GM18873 (cell line): ENCODE measurements around the gene PROP1.
"Not testable (repeated sequence)": the region's sequence is repeated elsewhere in the genome, so short reads cannot be mapped to it uniquely, and the experiment has no call there.

ENCODE experiments used
- ATAC-seq: cut with Tn5 transposase; IDR thresholded peaks from one replicate; pipeline ENCODE4 v1.9.1; 2021; ENCODE audit warnings: mild to moderate bottlenecking, moderate library complexity, moderate number of reproducible peaks; ENCODE audit not compliant: unreplicated experiment, low FRiP score

The PROP1 gene

GRCh38 chr5:177983763-177984583 lies 12.1 kb downstream of the PROP1 start:
- ATAC-seq: no peak

- ATAC-seq: no peak
Measured at GRCh38 chr5:177982956-177983355, 13.1 kb downstream of the PROP1 start.

- no peak for ATAC-seq
Measured at GRCh38 chr5:177982072-177982727, 13.8 kb downstream of the PROP1 start.

- ATAC-seq: no peak
Measured at GRCh38 chr5:177981296-177982071, 14.6 kb downstream of the PROP1 start.

- ATAC-seq: no peak
Measured at GRCh38 chr5:177980743-177981151, 15.3 kb downstream of the PROP1 start.

- ATAC-seq: not testable (repeated sequence)
Measured at GRCh38 chr5:177977600-177977999, 18.4 kb downstream of the PROP1 start.

GRCh38 chr5:177973066-177973635 lies 22.9 kb downstream of the PROP1 start:
- no peak for ATAC-seq

- no peak for ATAC-seq
Measured at GRCh38 chr5:177972613-177973012, 23.4 kb downstream of the PROP1 start.

GRCh38 chr5:177972014-177972413 lies 24.0 kb downstream of the PROP1 start:
- ATAC-seq: not testable (repeated sequence)

- ATAC-seq: no peak
Measured at GRCh38 chr5:177968661-177969211, 27.3 kb downstream of the PROP1 start.

- no peak for ATAC-seq
Measured at GRCh38 chr5:177967221-177967887, 28.7 kb downstream of the PROP1 start.

GRCh38 chr5:177966839-177967166 lies 29.2 kb downstream of the PROP1 start:
- no peak for ATAC-seq

GRCh38 chr5:177966009-177966838 lies 29.8 kb downstream of the PROP1 start:
- ATAC-seq: no peak

- ATAC-seq: no peak
Measured at GRCh38 chr5:177964471-177964870, 31.6 kb downstream of the PROP1 start.

GRCh38 chr5:177963966-177964365 lies 32.1 kb downstream of the PROP1 start:
- ATAC-seq: no peak

- ATAC-seq: no peak
Measured at GRCh38 chr5:177959315-177959714, 36.7 kb downstream of the PROP1 start.

GRCh38 chr5:177958696-177959095 lies 37.3 kb downstream of the PROP1 start:
- ATAC-seq: no peak

- ATAC-seq: no peak
Measured at GRCh38 chr5:177957241-177957640, 38.8 kb downstream of the PROP1 start.

GRCh38 chr5:177953101-177953500 lies 42.9 kb downstream of the PROP1 start:
- not testable (repeated sequence) for ATAC-seq
